Activated CD8-positive, alpha-beta T cell treated with anti-CD3 and anti-CD28 coated beads for 36 hours (primary cell): ENCODE measurements around the gene NELFE. TPM values are rescaled to one million over a fixed set of nuclear protein-coding genes. Genes with fewer than 3 reads are reported as not detected.

Source experiments
- ATAC-seq: fragments of 200-7000 bp; cut with Tn5 transposase; one replicate; pipeline ENCODE4 v1.10.0; 2021; ENCODE audit warnings: mild to moderate bottlenecking, moderate library complexity
- CTCF ChIA-PET: fragments of 350-600 bp; sonication (Branson Sonifier 250); formaldehyde crosslinking; loops from one replicate; lab custom pipeline; 2021; ENCODE audit warnings: antibody characterized with exemption; lab: Charles Lee
- POLR2A ChIA-PET: fragments of 350-600 bp; sonication (Branson Sonifier 250); formaldehyde crosslinking; loops from one replicate; lab custom pipeline; 2021; ENCODE audit warnings: antibody characterized with exemption; lab: Charles Lee
- DNase-seq: peaks from one replicate; pipeline ENCODE4 v3.0.0-alpha.2; 2020
- H3K27ac Mint-ChIP-seq: one replicate; pipeline ENCODE4 v1.8.0; 2021; ENCODE audit warnings: mild to moderate bottlenecking, mixed read lengths
- H3K27me3 Mint-ChIP-seq: one replicate; pipeline ENCODE4 v1.8.0; 2021; ENCODE audit warnings: mixed read lengths
- H3K36me3 Mint-ChIP-seq: one replicate; pipeline ENCODE4 v1.8.0; 2021; ENCODE audit warnings: low read depth, mixed read lengths
- H3K4me1 Mint-ChIP-seq: one replicate; pipeline ENCODE4 v1.8.0; 2021; ENCODE audit warnings: low read depth, mixed read lengths
- H3K4me3 Mint-ChIP-seq: one replicate; pipeline ENCODE4 v1.8.0; 2021; ENCODE audit warnings: mild to moderate bottlenecking, moderate library complexity, mixed read lengths
- H3K9me3 Mint-ChIP-seq: one replicate; pipeline ENCODE4 v1.8.0; 2021; ENCODE audit warnings: mixed read lengths
- intact Hi-C: fragments of 100-400 bp; cut with micrococcal nuclease; formaldehyde crosslinking; loops from one replicate; pipeline ENCODE4 v1.10.0; 2022
- total RNA-seq, 2 experiments: library from RNA; stranded (reverse); gene quantifications; one replicate each; pipeline ENCODE4 v1.2.3, GENCODE V29; 2021
- TF ChIP-seq, protein P1 (sequence below): fragments of 200-600 bp; IDR thresholded peaks from one replicate; pipeline ENCODE4 v1.8.0; 2022; ENCODE audit warnings: antibody characterized with exemption, mild to moderate bottlenecking

The NELFE gene
- total RNA-seq, 2 experiments from 2014 or later = 60.5 to 61.0 TPM

DNA sequence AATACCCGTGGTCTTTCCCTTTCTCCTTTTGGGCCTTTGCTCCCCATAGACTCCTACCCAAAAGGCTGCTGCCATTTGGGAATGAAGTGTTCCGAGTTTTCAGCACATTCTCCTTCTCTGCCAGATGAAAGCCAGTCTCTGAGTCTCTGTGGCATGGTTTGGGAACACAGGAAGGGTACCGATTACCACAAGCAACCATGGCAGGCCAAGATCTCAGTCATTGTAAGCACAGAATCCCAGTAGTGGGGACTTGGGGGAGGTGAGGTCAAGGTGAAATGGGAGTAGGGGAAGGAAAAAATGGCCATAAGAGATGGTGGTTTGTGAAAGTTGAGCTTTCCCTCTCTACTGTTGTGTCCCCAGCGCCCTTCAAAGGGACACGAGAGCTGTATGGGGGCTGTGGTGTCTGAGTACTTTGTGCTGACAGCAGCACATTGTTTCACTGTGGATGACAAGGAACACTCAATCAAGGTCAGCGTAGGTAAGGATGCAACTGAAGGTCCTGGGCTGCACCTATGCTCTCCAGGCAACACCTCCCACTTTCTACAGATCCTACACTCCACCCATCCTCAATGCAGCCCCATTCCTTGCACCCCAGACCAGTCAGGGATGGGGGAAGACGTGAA is 8.7 kb downstream of the NELFE start:
- Mint-ChIP-seq H3K36me3 (peaks cover 23% of the 10 kb centered on the region), H3K27ac (no peak overlapping the region), H3K9me3 (no peaks in the 10 kb centered on the region), H3K27me3 (no peaks in the 10 kb centered on the region), H3K4me3 (no peak overlapping the region), H3K4me1 (peaks cover 4% of the 10 kb centered on the region)
- ChIA-PET POLR2A (interaction anchor here (2.6 to 3.7 kb wide), 2 partner anchors 9 to 22 kb away, joined by 9 to 32 read pairs; partner anchors contain the start of genes DXO, NELFE and SKIC2), CTCF (interaction anchor here (1.4 to 3.8 kb wide), 2 partner anchors 52 to 180 kb away, joined by 3 to 13 read pairs; partner anchors contain the start of gene EHMT2)
- no peak for DNase-seq
- TF ChIP-seq, protein P1, sequence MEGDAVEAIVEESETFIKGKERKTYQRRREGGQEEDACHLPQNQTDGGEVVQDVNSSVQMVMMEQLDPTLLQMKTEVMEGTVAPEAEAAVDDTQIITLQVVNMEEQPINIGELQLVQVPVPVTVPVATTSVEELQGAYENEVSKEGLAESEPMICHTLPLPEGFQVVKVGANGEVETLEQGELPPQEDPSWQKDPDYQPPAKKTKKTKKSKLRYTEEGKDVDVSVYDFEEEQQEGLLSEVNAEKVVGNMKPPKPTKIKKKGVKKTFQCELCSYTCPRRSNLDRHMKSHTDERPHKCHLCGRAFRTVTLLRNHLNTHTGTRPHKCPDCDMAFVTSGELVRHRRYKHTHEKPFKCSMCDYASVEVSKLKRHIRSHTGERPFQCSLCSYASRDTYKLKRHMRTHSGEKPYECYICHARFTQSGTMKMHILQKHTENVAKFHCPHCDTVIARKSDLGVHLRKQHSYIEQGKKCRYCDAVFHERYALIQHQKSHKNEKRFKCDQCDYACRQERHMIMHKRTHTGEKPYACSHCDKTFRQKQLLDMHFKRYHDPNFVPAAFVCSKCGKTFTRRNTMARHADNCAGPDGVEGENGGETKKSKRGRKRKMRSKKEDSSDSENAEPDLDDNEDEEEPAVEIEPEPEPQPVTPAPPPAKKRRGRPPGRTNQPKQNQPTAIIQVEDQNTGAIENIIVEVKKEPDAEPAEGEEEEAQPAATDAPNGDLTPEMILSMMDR = no peak
- intact Hi-C loops = no loop called here
- no peak for ATAC-seq

DNA sequence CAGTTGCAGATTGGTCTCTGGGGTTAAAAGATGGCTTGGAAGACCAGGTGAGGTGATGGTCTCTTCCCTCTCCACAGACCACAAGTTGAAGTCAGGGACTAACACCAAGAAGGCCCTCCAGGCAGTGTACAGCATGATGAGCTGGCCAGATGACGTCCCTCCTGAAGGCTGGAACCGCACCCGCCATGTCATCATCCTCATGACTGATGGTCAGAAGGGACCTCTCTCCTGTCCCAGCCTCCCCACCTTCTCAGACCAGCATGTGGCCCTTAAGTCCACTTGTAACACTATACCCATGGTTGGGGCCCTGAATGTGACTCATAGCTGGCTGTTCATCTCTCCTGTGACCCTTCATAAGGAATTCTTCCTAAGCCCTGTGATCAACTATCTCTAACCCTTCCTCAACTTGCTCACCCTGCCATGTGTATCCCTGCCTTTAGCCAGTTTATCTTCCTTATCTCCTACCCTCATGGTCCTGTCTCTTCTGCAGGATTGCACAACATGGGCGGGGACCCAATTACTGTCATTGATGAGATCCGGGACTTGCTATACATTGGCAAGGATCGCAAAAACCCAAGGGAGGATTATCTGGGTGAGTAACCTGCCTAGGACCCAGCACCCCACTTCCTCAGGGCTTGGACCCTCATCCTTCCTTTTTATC is 9.9 kb downstream of the NELFE start:
- H3K27ac Mint-ChIP-seq = no peak overlapping the region
- no peak overlapping the region for H3K4me3 Mint-ChIP-seq
- intact Hi-C loops = no loop called here
- DNase-seq (no peak), ATAC-seq (no peak)
- TF ChIP-seq, protein P1 = no peak
- no peaks in the 10 kb centered on the region for H3K9me3 Mint-ChIP-seq
- ChIA-PET POLR2A (interaction anchor here (0.9 to 2.6 kb wide), 2 partner anchors 10 to 21 kb away, joined by 3 to 9 read pairs; partner anchors contain the start of genes NELFE and SKIC2), CTCF (no interaction called here)
- H3K27me3 Mint-ChIP-seq = no peaks in the 10 kb centered on the region
- H3K36me3 Mint-ChIP-seq = peaks cover 14% of the 10 kb centered on the region
- peaks cover 4% of the 10 kb centered on the region for H3K4me1 Mint-ChIP-seq

DNA sequence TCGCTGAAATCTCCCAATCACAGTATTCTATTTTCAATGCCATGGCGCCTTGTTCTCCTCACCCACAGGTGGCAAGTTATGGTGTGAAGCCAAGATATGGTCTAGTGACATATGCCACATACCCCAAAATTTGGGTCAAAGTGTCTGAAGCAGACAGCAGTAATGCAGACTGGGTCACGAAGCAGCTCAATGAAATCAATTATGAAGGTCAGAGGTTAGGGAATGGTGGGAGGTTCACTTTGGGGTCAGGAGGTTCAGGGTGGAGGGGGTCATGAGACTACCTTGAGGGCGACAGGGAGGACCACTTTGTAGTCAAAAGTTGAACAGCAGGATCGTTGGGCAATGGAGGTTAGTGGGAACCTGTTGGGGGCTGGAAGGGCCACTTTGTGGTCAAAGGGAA is 10.5 kb downstream of the NELFE start:
- ATAC-seq (no peak), DNase-seq (no peak)
- CTCF ChIA-PET = no interaction called here
- TF ChIP-seq, protein P1 = no peak
- H3K36me3 Mint-ChIP-seq = peaks cover 10% of the 10 kb centered on the region
- intact Hi-C loops = no loop called here
- H3K4me1 Mint-ChIP-seq = peaks cover 4% of the 10 kb centered on the region
- no peak overlapping the region for H3K4me3 Mint-ChIP-seq
- no peak overlapping the region for H3K27ac Mint-ChIP-seq
- no peaks in the 10 kb centered on the region for H3K27me3 Mint-ChIP-seq
- POLR2A ChIA-PET = interaction anchor here (0.6 to 0.9 kb wide), 2 partner anchors 20 to 50 kb away, joined by 3 read pairs; no protein-coding TSS in a partner anchor
- no peaks in the 10 kb centered on the region for H3K9me3 Mint-ChIP-seq

DNA sequence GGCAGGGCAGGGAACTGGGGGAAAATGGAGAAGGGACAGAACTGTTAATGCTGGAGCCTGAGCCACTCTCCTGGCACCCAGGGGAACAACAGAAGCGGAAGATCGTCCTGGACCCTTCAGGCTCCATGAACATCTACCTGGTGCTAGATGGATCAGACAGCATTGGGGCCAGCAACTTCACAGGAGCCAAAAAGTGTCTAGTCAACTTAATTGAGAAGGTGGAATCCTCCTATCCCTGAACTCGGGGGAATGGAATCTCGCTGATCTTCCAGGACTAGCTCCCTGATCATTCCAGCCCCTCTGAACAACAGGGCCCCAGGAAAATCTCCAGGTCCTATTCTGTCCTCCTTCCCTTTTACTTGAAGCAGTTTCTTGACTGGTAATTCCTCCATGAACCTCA is 10.9 kb downstream of the NELFE start:
- CTCF ChIA-PET = no interaction called here
- no peak overlapping the region for H3K27ac Mint-ChIP-seq
- peaks cover 5% of the 10 kb centered on the region for H3K36me3 Mint-ChIP-seq
- intact Hi-C loops = no loop called here
- no peaks in the 10 kb centered on the region for H3K27me3 Mint-ChIP-seq
- no peak overlapping the region for H3K4me3 Mint-ChIP-seq
- H3K9me3 Mint-ChIP-seq = no peaks in the 10 kb centered on the region
- DNase-seq = no peak
- H3K4me1 Mint-ChIP-seq = peaks cover 4% of the 10 kb centered on the region
- TF ChIP-seq, protein P1 = no peak
- ATAC-seq = no peak
- POLR2A ChIA-PET = interaction anchor here (0.6 kb wide), 2 partner anchors 50 to 55 kb away, joined by 3 read pairs; no protein-coding TSS in a partner anchor
